Measurements from ENCODE around the gene HTATSF1.

HTATSF1 gene

GRCh38 chrX:136528645-136529315, 31.4 kb downstream of the HTATSF1 start:
- FAIRE-seq (no peak), DNase-seq (ENCODE audit: insufficient read length, low spot score) (no peak)
- no peak for TF ChIP-seq CTCF (IDR thresholded peaks at IDR 0.05; ENCODE audit: insufficient read depth, missing control alignments)

- no peak for TF ChIP-seq CTCF (IDR thresholded peaks at IDR 0.05; ENCODE audit: insufficient read depth, missing control alignments)
- no peak for DNase-seq (ENCODE audit: insufficient read length, low spot score)
- no peak for FAIRE-seq
These were observed 32.4 kb downstream of the HTATSF1 start for GRCh38 chrX:136529795-136530194.

DNA sequence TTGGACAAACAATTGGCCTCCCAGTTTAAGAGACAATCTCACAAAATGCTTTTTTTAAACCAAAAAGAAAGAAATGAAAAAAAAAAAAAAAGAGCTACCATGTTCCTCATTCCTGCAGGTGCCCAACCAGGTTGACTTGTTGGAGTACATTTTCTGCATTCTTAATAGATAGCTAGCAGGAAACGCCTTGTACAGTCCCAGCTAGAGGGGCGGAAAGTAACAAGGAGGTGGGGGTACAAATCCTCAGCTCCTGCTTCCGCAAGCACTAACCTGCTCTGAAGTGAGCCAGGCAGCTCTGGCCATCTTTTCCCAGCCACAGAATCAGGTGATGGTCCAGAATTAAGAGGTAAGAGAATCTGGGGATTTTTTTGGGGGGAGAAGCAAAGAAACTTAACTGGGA, 34.6 kb downstream of the HTATSF1 start, which contains the start of gene VGLL1:
Gene VGLL1 (plus strand): TSS at position 265 of the 400 bp plus-strand sequence. CDS start 3,806 bp downstream, outside the sequence.
- no peak for DNase-seq (ENCODE audit: insufficient read length, low spot score)
- no peak for TF ChIP-seq CTCF (IDR thresholded peaks at IDR 0.05; ENCODE audit: insufficient read depth, missing control alignments)
- FAIRE-seq, result no peak

- no peak for TF ChIP-seq CTCF (IDR thresholded peaks at IDR 0.05; ENCODE audit: insufficient read depth, missing control alignments)
- FAIRE-seq, result no peak
- DNase-seq (ENCODE audit: insufficient read length, low spot score), result no peak
These were observed 36.7 kb downstream of the HTATSF1 start for GRCh38 chrX:136534131-136534530.

DNA sequence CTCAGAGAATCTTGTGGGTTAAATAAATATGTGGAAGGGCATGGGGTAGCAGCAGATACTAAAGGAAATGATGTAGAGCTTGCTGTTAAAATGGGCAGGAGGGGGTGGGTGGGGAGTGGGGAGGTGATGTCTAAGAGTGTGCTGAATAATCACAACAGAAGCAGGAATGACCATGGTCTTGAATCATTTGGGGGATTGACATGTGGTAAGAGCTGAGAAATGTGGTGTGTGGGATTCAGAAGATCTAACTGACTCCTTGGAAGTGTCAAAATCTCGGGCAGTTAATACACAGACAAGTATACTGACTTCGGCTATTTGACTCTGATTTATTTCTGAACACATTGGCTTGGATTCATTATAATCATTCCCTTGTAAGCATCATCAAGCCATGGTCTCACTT, 41.4 kb downstream of the HTATSF1 start:
- no peak for FAIRE-seq
- DNase-seq (ENCODE audit: insufficient read length, low spot score), result no peak
- no peak for TF ChIP-seq CTCF (IDR thresholded peaks at IDR 0.05; ENCODE audit: insufficient read depth, missing control alignments)

GRCh38 chrX:136540226-136540625, 42.8 kb downstream of the HTATSF1 start:
- no peak for FAIRE-seq
- no peak for TF ChIP-seq CTCF (IDR thresholded peaks at IDR 0.05; ENCODE audit: insufficient read depth, missing control alignments)
- DNase-seq (ENCODE audit: insufficient read length, low spot score), result no peak

- no peak for TF ChIP-seq CTCF (IDR thresholded peaks at IDR 0.05; ENCODE audit: insufficient read depth, missing control alignments)
- FAIRE-seq (no peak), DNase-seq (ENCODE audit: insufficient read length, low spot score) (no peak)
These were observed 43.9 kb downstream of the HTATSF1 start for GRCh38 chrX:136541294-136541693.

Data from D721Med (cell line).